IPS-18c (cell line): Measurements from ENCODE around the gene KIT.

Experiments used
- H3K4me3 ChIP-seq: 2 replicates; pipeline ENCODE4 v1.7.0; 2013; ENCODE audit warnings: low read depth, mild to moderate bottlenecking, low read length, moderate library complexity; ENCODE audit not compliant: insufficient read depth
- H3K9me3 ChIP-seq: one replicate; pipeline ENCODE4 v1.6.1; 2013; ENCODE audit warnings: mild to moderate bottlenecking, low read length, moderate library complexity; ENCODE audit not compliant: control insufficient read depth, insufficient read depth

The KIT gene

GRCh38 chr4:54723220-54723619, 65.5 kb downstream of the KIT start:
- no peaks in the 10 kb centered on the region for H3K9me3 ChIP-seq
- no peak overlapping the region for H3K4me3 ChIP-seq

DNA sequence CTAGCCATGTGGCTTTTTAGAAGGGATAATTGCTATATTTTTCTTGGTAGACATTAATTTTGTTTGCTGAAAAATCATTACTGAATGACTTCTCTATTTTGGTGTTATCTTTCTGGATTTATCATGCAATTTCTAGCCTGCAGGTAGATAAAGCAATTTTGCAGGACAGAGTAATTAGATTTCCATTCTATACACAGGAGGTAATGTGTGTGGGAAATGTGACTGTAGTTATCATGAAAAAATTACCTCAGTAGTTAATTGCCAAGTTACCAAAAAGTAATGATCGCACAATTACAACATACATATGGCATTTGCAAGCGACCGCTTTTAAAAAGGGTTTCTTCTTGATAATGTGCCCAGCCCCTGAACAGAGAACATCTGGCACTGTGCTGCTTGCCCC, 66.1 kb downstream of the KIT start:
- Histone ChIP-seq H3K9me3 (no peaks in the 10 kb centered on the region), H3K4me3 (no peak overlapping the region)

DNA sequence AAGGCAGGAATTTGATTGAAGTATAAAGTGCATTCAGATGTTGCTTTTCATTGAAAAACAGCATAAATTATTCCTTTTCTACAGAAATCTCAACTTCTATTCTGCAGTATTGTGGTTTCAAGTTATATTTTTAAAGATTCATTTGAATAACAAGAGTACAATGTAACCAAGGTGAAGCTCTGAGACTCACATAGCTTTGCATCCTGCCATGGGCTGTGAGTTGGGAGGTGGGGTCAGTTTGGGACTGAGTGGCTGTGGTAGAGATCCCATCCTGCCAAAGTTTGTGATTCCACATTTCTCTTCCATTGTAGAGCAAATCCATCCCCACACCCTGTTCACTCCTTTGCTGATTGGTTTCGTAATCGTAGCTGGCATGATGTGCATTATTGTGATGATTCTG, 69.2 kb downstream of the KIT start:
- no peaks in the 10 kb centered on the region for H3K9me3 ChIP-seq
- H3K4me3 ChIP-seq, result no peak overlapping the region

GRCh38 chr4:54727346-54727745, 69.6 kb downstream of the KIT start:
- no peaks in the 10 kb centered on the region for H3K9me3 ChIP-seq
- no peak overlapping the region for H3K4me3 ChIP-seq

DNA sequence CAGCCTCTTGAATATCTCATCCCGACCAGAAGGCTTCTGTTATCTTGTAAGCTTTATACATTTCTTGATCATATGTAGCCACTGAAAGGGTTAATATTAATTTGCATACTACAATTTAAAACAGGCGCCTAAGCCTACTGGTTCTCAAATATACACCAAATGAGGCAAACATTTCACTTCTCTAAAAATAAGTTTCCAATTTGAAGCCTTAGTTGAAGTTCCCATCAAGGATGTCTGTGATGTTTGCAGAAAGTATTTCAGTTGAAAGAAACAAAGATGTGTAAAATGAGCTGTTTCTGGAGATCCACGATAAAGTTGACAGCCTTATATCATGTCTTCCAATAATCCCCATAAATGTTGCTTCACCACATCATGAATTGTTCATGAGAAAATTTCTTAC, 70.6 kb downstream of the KIT start:
- H3K4me3 ChIP-seq, result no peak overlapping the region

DNA sequence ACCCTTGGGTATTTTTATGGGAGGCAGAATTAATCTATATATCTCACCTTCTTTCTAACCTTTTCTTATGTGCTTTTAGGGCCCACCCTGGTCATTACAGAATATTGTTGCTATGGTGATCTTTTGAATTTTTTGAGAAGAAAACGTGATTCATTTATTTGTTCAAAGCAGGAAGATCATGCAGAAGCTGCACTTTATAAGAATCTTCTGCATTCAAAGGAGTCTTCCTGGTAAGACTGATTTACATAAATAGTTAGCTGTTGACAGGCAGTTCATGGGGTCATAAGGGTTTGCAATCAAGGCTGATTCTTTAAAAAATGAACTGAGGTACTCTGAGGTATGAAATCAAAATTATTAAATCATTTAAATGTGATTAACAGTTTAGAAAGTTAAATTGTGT, 71.5 kb downstream of the KIT start:
- no peak overlapping the region for H3K4me3 ChIP-seq

More for the DNA sequence above, 70.6 kb downstream of the KIT start:
- no peaks in the 10 kb centered on the region for H3K9me3 ChIP-seq

DNA sequence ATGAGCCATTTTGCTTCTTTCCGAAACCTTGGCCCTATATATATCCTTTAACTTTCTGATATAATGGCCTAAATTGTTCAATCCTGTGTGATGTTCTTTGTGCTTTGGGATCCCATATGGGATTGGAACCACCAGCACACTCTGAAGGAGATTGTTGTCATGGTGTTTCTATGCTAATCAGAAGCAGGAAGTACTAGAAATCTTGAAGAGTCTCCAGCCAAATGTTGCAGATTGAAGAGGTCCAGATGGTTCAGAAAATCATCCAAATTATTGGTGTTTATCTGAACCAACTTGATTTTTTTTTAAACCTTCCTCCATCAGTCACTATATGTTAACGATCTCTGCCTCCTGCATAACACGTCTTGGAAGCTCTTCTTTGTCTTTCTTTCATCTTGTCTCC, 72.8 kb downstream of the KIT start:
- no peaks in the 10 kb centered on the region for H3K9me3 ChIP-seq
- no peak overlapping the region for H3K4me3 ChIP-seq

More for the DNA sequence above, 71.5 kb downstream of the KIT start:
- no peaks in the 10 kb centered on the region for H3K9me3 ChIP-seq

GRCh38 chr4:54731552-54731951, 73.8 kb downstream of the KIT start:
- no peak overlapping the region for H3K4me3 ChIP-seq

GRCh38 chr4:54731976-54732375, 74.2 kb downstream of the KIT start:
- no peak overlapping the region for H3K4me3 ChIP-seq

More at GRCh38 chr4:54731552-54731951, 73.8 kb downstream of the KIT start:
- H3K9me3 ChIP-seq, result no peaks in the 10 kb centered on the region

DNA sequence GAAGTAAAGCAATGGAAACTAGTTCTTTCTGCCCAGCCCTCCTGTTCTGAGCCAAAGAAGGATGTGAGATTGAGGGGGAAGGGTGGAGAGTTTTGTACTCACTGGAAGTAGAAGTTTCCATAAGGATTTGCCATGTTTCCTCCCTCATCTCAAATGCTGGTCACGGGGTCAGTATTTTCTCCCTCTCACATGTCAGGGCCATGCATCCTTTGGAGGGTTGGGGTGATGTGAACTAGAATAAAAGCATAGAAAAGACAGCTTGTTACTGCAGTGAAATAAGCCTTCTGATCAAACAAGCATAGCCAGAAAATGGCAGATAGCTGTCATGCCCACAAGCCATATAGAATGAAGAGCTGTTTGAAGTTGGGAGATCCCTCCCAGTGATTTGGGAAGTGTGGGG, 79.7 kb downstream of the KIT start:
- Histone ChIP-seq H3K9me3 (no peaks in the 10 kb centered on the region), H3K4me3 (no peak overlapping the region)

More at GRCh38 chr4:54731976-54732375, 74.2 kb downstream of the KIT start:
- H3K9me3 ChIP-seq, result no peaks in the 10 kb centered on the region

DNA sequence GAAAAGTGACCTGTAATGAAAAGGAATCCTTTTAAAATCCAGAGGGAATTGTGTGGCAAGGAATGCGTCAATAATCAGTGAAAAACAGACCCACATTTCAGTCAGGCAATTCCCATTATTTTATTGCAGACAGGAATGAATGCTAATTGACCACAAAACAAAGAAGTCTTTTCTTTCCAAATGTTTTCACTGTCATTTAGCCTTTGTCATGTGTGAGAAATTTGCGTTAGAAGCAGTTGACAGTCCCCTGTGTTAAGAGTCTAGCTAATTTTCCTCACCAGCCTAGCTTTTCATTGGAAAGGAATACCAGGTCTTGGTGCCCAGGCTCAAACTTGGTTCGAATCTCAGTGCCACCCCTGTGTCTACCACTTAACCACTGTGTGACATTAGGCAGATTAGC, 83.4 kb downstream of the KIT start:
- Histone ChIP-seq H3K9me3 (no peaks in the 10 kb centered on the region), H3K4me3 (no peak overlapping the region)

DNA sequence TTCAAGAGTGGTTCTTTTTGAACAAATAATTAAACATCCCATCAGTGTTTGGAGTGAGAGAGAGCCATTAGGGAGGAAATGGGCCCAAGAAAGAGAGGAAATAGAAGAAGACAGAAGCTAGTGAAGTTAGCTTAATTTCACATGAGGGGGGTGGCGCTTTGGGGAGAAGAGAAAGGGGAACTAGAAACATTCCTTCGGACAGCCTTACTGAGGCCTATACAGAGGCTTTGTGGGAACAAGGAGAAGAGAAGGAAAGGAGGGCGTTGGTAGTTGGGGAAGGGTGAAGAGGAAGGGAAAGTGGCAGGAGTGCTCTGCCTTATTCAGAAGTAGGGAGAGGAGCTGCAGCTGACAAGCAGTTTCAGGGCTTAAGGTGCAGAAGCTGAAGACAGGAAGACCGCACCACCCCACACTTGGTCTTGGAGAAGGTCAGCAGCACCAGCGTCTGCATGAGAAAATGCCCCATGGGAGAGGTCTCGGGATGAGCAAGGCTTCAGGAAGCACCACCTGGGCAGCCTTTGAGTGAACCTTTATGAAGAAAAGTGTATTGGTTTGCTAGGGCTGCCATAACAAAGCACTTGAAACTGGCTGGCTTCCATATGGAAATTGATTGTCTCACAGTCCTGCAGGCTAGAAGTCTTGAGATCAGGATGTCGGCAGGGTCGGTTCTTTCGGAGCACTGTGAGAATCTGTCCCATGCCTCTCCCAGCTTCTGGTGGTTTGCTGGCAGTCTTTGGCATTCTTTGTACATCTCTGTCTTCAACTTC, 85.1 kb downstream of the KIT start:
- Histone ChIP-seq H3K4me3 (no peak overlapping the region), H3K9me3 (no peaks in the 10 kb centered on the region)

DNA sequence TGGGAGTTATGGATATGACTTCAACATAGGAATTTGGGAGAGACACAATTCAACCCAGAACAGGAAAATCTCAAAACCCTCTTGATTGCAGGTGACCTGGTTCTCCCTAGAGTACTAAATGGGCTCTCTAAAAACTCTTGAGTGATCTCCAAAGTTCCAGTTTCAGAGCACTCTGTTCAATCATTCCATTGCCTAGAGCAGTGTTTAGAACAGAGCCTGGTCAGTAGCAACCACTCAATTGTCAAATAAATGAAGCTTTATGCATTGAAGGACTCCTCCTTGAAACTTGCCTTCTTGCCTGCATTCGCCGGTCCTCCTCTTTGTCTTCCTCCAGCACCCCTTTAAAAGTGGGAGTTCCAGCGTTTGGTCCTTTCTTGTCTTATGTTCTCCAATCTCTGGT, 85.8 kb downstream of the KIT start:
- H3K9me3 ChIP-seq, result no peaks in the 10 kb centered on the region
- H3K4me3 ChIP-seq, result no peak overlapping the region

- no peaks in the 10 kb centered on the region for H3K9me3 ChIP-seq
- H3K4me3 ChIP-seq, result no peak overlapping the region
Observed at GRCh38 chr4:54744487-54744886, 86.7 kb downstream of the KIT start.

DNA sequence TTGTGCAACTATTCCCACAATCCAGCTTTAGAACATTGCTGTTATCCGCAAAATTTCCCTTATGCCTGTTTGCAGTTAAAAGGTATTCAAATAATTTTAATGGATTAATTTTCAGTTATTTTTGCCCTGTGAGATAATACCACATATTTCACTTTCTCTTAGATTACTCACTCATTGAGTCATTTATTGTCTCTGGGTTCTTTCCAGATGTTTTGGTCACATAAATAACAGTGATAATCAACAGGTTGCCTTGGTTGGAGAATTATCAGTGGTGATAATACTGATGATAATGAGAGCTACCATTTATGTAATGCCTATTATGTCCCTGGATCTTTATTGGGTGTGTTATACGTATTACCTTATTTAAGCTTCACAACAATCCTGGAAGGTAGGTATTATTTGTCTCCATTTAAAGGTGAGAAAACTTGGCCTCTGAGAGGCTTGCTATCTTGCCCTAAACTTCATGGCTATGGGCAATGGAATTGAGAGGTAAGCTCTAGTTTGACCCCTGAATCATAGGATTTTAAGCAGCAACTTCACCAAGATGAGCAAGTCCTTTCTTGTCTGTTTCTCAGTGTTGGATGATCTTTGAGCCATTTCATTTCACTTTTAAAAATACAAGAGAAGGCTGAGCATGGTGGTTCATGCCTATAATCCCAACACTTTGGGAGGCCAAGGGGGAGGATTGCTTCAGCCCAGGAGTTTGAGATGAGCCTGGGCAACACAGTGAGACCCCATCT, 87.4 kb downstream of the KIT start:
- no peak overlapping the region for H3K4me3 ChIP-seq
- H3K9me3 ChIP-seq, result no peaks in the 10 kb centered on the region

DNA sequence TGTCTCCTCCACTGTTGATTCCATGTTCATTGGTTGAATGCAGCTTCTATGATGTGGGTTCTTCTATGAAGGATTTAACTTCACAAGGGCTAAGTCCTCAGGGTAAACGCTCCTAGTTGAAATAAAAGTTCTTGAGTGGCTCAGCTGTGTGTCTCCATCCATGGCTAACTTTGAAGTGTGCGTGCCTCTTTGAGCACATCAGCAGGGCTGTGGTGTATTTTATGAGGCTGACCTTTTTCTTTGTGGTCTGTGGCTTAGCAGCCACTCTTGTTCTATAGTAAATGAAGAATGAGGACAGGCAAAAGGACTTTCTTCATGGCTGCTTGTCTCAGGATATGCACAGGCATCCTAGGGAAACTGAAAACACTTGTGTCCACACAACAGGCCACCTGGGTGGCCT, 88.5 kb downstream of the KIT start:
- Histone ChIP-seq H3K9me3 (no peaks in the 10 kb centered on the region), H3K4me3 (no peak overlapping the region)

GRCh38 chr4:54750341-54750740, 92.6 kb downstream of the KIT start:
- H3K4me3 ChIP-seq, result no peak overlapping the region
- no peaks in the 10 kb centered on the region for H3K9me3 ChIP-seq

DNA sequence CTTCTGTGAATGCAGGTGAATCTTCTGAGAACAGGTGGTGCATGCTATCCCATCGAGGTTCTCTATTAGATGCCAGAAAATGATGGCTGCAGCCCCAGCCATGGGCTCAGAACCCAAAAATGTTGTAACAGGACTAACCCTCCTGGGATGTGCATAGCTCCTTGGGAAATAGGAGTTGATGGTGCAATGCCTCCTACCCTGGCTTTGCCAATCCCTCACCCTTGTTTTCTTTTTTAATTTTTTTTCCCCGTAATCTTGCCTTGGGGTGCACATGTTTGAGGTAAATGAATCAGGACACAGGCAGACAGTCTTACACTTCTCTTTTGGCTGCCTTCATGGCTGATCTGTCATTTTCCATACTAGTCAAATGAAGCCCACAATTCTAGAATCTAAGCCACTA, 96.6 kb downstream of the KIT start:
- Histone ChIP-seq H3K4me3 (no peak overlapping the region), H3K9me3 (peaks cover 2% of the 10 kb centered on the region)
